Measurements from ENCODE around the gene ZNF764.

Gene ZNF764

GRCh38 chr16:30570636-30571444, 12.7 kb upstream of the ZNF764 start:
- DNase-seq (ENCODE audit: low read depth), result no peak

- DNase-seq (ENCODE audit: low read depth), result no peak
These were observed 11.8 kb upstream of the ZNF764 start for GRCh38 chr16:30569746-30570635.

- DNase-seq (ENCODE audit: low read depth), result no peak
These were observed 11.1 kb upstream of the ZNF764 start for GRCh38 chr16:30569281-30569680.

- no peak for DNase-seq (ENCODE audit: low read depth)
These were observed 9.9 kb upstream of the ZNF764 start for GRCh38 chr16:30567991-30568638.

- peak; percentile 40 for DNase-seq (ENCODE audit: low read depth)
These were observed 9.2 kb upstream of the ZNF764 start for GRCh38 chr16:30567160-30567990.

- no peak for DNase-seq (ENCODE audit: low read depth)
These were observed 8.4 kb upstream of the ZNF764 start for GRCh38 chr16:30566531-30566930.

GRCh38 chr16:30565984-30566383, 7.8 kb upstream of the ZNF764 start:
- DNase-seq (ENCODE audit: low read depth), result no peak

- no peak for DNase-seq (ENCODE audit: low read depth)
These were observed 7.4 kb upstream of the ZNF764 start for GRCh38 chr16:30565526-30565925.

- no peak for DNase-seq (ENCODE audit: low read depth)
These were observed 3.8 kb upstream of the ZNF764 start for GRCh38 chr16:30562021-30562420.

GRCh38 chr16:30561089-30561816, 3.1 kb upstream of the ZNF764 start:
- no peak for DNase-seq (ENCODE audit: low read depth)

- DNase-seq (ENCODE audit: low read depth), result no peak
These were observed 1.5 kb upstream of the ZNF764 start for GRCh38 chr16:30559690-30560089.

GRCh38 chr16:30558789-30559377, 709 bp upstream of the ZNF764 start:
- no peak for DNase-seq (ENCODE audit: low read depth)

GRCh38 chr16:30557707-30557956, 542 bp downstream of the ZNF764 start:
- no peak for DNase-seq (ENCODE audit: low read depth)

GRCh38 chr16:30556125-30556473, 2.1 kb downstream of the ZNF764 start:
- no peak for DNase-seq (ENCODE audit: low read depth)

GRCh38 chr16:30555315-30556124, 2.7 kb downstream of the ZNF764 start:
- DNase-seq (ENCODE audit: low read depth), result no peak

- no peak for DNase-seq (ENCODE audit: low read depth)
These were observed 3.4 kb downstream of the ZNF764 start for GRCh38 chr16:30554557-30555314.

GRCh38 chr16:30553393-30553899, 4.7 kb downstream of the ZNF764 start:
- DNase-seq (ENCODE audit: low read depth), result no peak

- DNase-seq (ENCODE audit: low read depth), result no peak
These were observed 5.2 kb downstream of the ZNF764 start for GRCh38 chr16:30552956-30553355.

- DNase-seq (ENCODE audit: low read depth), result no peak
These were observed 6.4 kb downstream of the ZNF764 start for GRCh38 chr16:30551781-30552180.
